Neural crest cell (in vitro differentiated cells): ENCODE measurements around the gene SCAF1. TPM values are rescaled to one million over a fixed set of nuclear protein-coding genes. Genes with fewer than 3 reads are reported as not detected.

Experiments used
- DNase-seq: peaks from one replicate; pipeline ENCODE4 v3.0.0; 2021; ENCODE audit warnings: low read depth, mixed read lengths, low spot score
- H3K27ac Mint-ChIP-seq: one replicate; pipeline ENCODE4 v1.8.0; 2021; ENCODE audit warnings: mild to moderate bottlenecking, mixed read lengths; ENCODE audit not compliant: unreplicated experiment
- H3K27me3 Mint-ChIP-seq: 2 replicates; pipeline ENCODE4 v1.8.0; 2021; ENCODE audit warnings: low read depth, mild to moderate bottlenecking, mixed read lengths
- H3K36me3 Mint-ChIP-seq: 2 replicates; pipeline ENCODE4 v1.8.0; 2021; ENCODE audit warnings: low read depth, mild to moderate bottlenecking, mixed read lengths
- H3K4me1 Mint-ChIP-seq: 2 replicates; pipeline ENCODE4 v1.8.0; 2021; ENCODE audit warnings: mixed read lengths
- H3K4me3 Mint-ChIP-seq: one replicate; pipeline ENCODE4 v1.8.0; 2021; ENCODE audit warnings: mild to moderate bottlenecking, mixed read lengths
- H3K9me3 Mint-ChIP-seq: 2 replicates; pipeline ENCODE4 v1.8.0; 2021; ENCODE audit warnings: mixed read lengths
- long read RNA-seq: library from polyadenylated mRNA; unstranded; transcript quantifications from one replicate; pipeline ENCODE4 v2.0.0, GENCODE V29; 2020
- total RNA-seq: library from RNA; stranded (reverse); gene quantifications from 2 replicates; pipeline ENCODE4 v1.2.1, GENCODE V29; 2021
- TF ChIP-seq, protein P1 (sequence below): fragments of 200-600 bp; sonication (generic); conservative IDR thresholded peaks from 2 replicates; pipeline ENCODE4 v1.5.0; 2021; ENCODE audit warnings: antibody characterized with exemption, mild to moderate bottlenecking

The SCAF1 gene, protein sequence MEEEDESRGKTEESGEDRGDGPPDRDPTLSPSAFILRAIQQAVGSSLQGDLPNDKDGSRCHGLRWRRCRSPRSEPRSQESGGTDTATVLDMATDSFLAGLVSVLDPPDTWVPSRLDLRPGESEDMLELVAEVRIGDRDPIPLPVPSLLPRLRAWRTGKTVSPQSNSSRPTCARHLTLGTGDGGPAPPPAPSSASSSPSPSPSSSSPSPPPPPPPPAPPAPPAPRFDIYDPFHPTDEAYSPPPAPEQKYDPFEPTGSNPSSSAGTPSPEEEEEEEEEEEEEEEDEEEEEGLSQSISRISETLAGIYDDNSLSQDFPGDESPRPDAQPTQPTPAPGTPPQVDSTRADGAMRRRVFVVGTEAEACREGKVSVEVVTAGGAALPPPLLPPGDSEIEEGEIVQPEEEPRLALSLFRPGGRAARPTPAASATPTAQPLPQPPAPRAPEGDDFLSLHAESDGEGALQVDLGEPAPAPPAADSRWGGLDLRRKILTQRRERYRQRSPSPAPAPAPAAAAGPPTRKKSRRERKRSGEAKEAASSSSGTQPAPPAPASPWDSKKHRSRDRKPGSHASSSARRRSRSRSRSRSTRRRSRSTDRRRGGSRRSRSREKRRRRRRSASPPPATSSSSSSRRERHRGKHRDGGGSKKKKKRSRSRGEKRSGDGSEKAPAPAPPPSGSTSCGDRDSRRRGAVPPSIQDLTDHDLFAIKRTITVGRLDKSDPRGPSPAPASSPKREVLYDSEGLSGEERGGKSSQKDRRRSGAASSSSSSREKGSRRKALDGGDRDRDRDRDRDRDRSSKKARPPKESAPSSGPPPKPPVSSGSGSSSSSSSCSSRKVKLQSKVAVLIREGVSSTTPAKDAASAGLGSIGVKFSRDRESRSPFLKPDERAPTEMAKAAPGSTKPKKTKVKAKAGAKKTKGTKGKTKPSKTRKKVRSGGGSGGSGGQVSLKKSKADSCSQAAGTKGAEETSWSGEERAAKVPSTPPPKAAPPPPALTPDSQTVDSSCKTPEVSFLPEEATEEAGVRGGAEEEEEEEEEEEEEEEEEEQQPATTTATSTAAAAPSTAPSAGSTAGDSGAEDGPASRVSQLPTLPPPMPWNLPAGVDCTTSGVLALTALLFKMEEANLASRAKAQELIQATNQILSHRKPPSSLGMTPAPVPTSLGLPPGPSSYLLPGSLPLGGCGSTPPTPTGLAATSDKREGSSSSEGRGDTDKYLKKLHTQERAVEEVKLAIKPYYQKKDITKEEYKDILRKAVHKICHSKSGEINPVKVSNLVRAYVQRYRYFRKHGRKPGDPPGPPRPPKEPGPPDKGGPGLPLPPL
- 89.6 and 91.9 TPM in 2 replicates for total RNA-seq
- long read RNA-seq = 0 reads

DNA sequence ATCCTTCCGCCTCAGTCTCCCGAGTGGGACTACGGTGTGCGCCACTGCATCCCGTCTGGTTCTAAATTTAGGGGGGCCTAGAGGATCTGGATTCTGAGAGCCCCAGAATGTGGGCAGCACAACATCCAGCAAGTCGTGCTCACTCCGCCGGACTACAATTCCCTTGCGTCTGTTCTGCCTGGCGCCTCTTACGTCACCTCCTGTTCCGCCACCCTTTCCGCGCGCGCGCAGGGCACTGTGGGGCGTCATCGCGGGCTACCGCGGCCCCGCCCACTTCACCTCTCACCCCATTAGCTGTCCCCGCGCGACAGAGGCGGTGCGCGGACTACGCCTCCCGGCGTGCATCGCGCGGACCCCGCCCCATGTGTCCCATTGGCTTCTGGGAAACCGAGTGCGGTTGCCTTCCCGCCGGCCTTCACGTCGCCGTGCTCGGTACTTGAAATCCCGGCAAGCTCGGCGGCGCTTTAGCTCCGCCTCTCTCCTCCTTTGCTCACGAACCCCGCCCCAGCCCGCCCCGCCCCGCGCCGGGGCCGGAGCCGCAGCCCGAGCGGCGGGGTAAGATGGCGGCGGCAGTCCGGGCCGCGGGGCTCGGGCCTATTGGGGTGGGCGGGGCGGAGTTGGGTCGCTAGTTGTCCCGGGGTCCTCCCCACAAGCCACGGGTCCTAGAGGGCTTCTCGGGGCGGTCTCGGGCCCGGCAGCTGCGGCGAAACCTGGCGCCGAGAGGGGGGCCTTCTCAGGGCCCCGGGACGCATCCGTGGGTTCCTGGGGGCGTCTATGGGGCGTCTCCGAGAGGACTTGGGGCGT is at the start of gene SCAF1:
Gene SCAF1, plus strand, starts transcription at position 522 of the 804 bp plus-strand sequence. CDS start 2,818 bp downstream, outside the sequence.
- TF ChIP-seq, protein P1, sequence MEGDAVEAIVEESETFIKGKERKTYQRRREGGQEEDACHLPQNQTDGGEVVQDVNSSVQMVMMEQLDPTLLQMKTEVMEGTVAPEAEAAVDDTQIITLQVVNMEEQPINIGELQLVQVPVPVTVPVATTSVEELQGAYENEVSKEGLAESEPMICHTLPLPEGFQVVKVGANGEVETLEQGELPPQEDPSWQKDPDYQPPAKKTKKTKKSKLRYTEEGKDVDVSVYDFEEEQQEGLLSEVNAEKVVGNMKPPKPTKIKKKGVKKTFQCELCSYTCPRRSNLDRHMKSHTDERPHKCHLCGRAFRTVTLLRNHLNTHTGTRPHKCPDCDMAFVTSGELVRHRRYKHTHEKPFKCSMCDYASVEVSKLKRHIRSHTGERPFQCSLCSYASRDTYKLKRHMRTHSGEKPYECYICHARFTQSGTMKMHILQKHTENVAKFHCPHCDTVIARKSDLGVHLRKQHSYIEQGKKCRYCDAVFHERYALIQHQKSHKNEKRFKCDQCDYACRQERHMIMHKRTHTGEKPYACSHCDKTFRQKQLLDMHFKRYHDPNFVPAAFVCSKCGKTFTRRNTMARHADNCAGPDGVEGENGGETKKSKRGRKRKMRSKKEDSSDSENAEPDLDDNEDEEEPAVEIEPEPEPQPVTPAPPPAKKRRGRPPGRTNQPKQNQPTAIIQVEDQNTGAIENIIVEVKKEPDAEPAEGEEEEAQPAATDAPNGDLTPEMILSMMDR = no peak
- H3K36me3 Mint-ChIP-seq = peaks cover 2% of the 10 kb centered on the region
- H3K4me3 Mint-ChIP-seq = peak within 1 kb of the TSS; percentile 100
- peak; percentile 97 for DNase-seq
- peaks cover 61% of the 10 kb centered on the region for H3K4me1 Mint-ChIP-seq
- no peaks in the 10 kb centered on the region for H3K9me3 Mint-ChIP-seq
- H3K27me3 Mint-ChIP-seq = peaks cover 27% of the 10 kb centered on the region
- H3K27ac Mint-ChIP-seq = peak within 1 kb of the TSS; percentile 100

DNA sequence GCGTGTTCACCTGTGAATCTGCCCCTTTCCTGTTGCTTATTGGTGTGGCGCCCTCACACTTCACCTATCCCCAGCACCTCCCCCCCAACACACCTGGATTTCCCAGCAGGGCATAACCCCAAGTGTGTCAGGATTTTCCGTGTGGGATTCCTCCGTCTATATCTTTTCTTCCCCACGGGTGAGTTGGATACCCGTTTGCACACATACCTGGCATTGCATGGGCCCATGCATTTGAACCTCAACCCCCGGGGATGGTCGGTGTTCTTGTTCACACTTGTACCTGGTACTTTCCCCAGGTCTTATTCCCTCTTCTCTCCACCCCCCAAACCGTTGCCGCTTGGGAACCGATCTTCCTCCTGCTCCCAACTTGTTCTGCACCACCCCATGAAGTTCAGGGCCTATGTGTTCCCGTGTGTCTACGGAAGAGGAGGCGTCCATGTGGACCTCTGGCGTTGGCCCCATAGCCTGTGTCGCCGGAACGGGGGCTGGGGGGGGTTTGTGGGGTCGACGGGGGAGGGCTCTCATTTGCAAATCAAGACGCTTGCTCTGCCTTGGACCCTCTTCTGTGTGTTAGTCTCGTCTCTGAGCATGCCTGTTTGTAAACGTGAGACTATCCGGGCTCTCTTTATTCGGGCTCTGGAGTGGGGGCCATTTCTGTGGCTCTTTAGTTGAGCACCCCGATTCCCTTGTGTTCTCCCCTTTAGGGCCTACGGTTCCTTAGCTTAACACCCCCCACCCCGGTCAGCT is 49.4 kb upstream of the SCAF1 start:
- Mint-ChIP-seq H3K36me3 (peaks cover 3% of the 10 kb centered on the region), H3K4me3 (peak overlapping the region; percentile 90), H3K9me3 (no peaks in the 10 kb centered on the region), H3K27ac (peak overlapping the region; percentile 88), H3K4me1 (peaks cover 27% of the 10 kb centered on the region), H3K27me3 (peaks cover 5% of the 10 kb centered on the region)
- TF ChIP-seq, protein P1 = no peak
- DNase-seq = peak; percentile 26

DNA sequence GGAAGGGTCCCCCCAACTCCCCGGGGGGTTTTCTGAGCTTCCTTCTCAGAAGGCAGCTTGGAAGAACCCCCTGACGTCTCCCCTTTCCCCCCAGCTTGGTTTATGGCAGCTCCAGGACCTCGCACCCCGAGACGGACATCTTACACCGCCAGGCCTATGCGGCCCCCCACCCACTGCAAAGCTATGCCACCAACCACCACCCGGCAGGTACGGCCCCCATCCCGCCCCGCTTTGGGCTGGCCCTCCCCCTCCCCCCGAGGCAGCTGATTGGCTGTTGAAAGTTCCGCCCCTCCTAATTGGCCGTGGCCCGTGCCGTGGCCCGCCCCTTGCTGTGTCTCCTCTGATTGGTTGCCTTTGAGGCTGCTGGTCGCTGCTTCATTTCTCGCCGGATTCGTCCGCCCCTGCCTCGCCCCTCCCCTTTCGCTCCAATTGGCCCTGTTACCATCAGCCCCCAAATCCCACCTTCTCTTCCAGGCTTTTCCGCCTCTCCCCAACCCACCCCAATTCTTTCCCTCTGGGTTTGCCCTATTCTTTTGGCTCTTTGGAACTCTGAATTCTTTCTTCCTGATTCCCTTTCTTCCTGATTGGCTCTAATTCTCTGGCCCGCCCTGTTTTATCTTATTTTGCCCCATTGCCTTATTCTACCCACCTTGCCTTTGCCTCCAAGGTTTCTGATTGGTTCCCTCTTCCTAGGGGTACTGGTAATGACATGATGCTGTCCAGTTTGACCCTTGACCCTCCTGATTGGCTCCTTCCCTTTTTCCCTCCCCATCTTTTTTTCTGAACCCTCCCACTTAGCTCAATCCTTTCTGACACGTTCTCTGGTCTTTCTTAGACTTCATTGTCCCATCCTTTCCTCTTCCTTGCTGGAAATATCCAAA is 48.5 kb upstream of the SCAF1 start:
- DNase-seq = peak; percentile 89
- Mint-ChIP-seq H3K4me1 (peaks cover 27% of the 10 kb centered on the region), H3K9me3 (no peaks in the 10 kb centered on the region), H3K27ac (peak overlapping the region; percentile 71), H3K4me3 (peak overlapping the region; percentile 90), H3K36me3 (peaks cover 3% of the 10 kb centered on the region), H3K27me3 (peaks cover 5% of the 10 kb centered on the region)
- TF ChIP-seq, protein P1 = no peak
